ENCODE measurements around the gene RAB20. TPM values are rescaled to one million over a fixed set of nuclear protein-coding genes. Genes with fewer than 3 reads are reported as not detected.

The RAB20 gene
- total RNA-seq, 1 experiment from 2014 or later: 14.3 TPM

DNA sequence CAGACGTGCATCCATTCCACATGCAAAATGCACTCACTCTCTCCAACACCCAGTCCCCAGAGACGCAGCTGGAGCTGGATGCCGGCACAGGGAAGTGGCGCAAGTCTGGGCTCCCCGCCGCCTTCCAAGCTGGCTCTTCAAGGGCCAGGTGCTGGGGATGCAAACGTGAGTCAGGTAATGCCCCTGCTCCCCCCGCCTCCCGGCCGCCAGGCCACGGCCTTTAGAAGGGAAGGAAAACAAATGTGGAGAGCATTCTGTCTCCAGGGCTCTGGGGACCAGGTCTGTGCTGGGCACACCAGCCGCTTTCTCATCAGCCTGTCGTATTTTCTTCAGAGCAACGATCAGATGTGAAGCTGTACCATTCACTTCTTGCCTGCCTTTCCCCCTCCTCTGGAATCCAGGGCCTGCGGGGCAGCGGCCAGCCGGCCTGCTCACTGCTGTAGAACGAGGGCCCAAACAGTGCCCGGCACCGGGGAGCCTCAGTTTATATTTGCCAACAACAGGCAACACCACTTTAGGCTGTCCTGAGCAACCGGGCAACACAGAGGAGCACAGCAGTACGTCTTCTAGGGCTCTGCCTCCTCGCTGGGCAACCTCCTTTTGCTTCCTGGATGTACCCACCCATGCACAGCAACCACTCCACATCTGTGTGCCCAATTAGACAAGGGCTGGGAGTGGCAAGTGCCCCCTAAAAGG, 3.8 kb downstream of the RAB20 start:
- Mint-ChIP-seq H3K4me1 (peaks cover 34% of the 10 kb centered on the region), H3K9me3 (peaks cover 5% of the 10 kb centered on the region), H3K27ac (no peak overlapping the region), H3K36me3 (peaks cover 17% of the 10 kb centered on the region), H3K4me3 (no peak overlapping the region), H3K27me3 (ENCODE audit: low read depth) (peaks cover 13% of the 10 kb centered on the region)
- TF ChIP-seq, protein P1, sequence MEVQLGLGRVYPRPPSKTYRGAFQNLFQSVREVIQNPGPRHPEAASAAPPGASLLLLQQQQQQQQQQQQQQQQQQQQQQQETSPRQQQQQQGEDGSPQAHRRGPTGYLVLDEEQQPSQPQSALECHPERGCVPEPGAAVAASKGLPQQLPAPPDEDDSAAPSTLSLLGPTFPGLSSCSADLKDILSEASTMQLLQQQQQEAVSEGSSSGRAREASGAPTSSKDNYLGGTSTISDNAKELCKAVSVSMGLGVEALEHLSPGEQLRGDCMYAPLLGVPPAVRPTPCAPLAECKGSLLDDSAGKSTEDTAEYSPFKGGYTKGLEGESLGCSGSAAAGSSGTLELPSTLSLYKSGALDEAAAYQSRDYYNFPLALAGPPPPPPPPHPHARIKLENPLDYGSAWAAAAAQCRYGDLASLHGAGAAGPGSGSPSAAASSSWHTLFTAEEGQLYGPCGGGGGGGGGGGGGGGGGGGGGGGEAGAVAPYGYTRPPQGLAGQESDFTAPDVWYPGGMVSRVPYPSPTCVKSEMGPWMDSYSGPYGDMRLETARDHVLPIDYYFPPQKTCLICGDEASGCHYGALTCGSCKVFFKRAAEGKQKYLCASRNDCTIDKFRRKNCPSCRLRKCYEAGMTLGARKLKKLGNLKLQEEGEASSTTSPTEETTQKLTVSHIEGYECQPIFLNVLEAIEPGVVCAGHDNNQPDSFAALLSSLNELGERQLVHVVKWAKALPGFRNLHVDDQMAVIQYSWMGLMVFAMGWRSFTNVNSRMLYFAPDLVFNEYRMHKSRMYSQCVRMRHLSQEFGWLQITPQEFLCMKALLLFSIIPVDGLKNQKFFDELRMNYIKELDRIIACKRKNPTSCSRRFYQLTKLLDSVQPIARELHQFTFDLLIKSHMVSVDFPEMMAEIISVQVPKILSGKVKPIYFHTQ (CRISPR knock-in tag; IDR thresholded peaks at IDR 0.05): no peak
- TF ChIP-seq NFYB (CRISPR knock-in tag; conservative IDR thresholded peaks at IDR 0.05; ENCODE audit: low read depth) (no peak), FOXK1 (CRISPR knock-in tag; IDR thresholded peaks at IDR 0.05) (no peak), RORB (CRISPR knock-in tag; IDR thresholded peaks at IDR 0.05) (no peak), IRF2 (CRISPR knock-in tag; IDR thresholded peaks at IDR 0.05; ENCODE audit: borderline replicate concordance, low read depth) (no peak), NR2C2 (CRISPR knock-in tag; IDR thresholded peaks at IDR 0.05) (no peak), TP53 (CRISPR knock-in tag; IDR thresholded peaks at IDR 0.05) (no peak), FOXJ3 (CRISPR knock-in tag; IDR thresholded peaks at IDR 0.05; ENCODE audit: borderline replicate concordance) (no peak), CREB1 (CRISPR knock-in tag; IDR thresholded peaks at IDR 0.05) (no peak), ESRRA (CRISPR knock-in tag; IDR thresholded peaks at IDR 0.05; ENCODE audit: borderline replicate concordance) (no peak), RELA (CRISPR knock-in tag; IDR thresholded peaks at IDR 0.05; ENCODE audit: borderline replicate concordance) (no peak), ZNF219 (CRISPR knock-in tag; IDR thresholded peaks at IDR 0.05; ENCODE audit: borderline replicate concordance) (no peak)
- TF ChIP-seq, protein P2, sequence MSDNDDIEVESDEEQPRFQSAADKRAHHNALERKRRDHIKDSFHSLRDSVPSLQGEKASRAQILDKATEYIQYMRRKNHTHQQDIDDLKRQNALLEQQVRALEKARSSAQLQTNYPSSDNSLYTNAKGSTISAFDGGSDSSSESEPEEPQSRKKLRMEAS (CRISPR knock-in tag; IDR thresholded peaks at IDR 0.05): no peak
- TF ChIP-seq, protein P3, sequence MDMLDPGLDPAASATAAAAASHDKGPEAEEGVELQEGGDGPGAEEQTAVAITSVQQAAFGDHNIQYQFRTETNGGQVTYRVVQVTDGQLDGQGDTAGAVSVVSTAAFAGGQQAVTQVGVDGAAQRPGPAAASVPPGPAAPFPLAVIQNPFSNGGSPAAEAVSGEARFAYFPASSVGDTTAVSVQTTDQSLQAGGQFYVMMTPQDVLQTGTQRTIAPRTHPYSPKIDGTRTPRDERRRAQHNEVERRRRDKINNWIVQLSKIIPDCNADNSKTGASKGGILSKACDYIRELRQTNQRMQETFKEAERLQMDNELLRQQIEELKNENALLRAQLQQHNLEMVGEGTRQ (CRISPR knock-in tag; IDR thresholded peaks at IDR 0.05): no peak
- TF ChIP-seq, protein P4, sequence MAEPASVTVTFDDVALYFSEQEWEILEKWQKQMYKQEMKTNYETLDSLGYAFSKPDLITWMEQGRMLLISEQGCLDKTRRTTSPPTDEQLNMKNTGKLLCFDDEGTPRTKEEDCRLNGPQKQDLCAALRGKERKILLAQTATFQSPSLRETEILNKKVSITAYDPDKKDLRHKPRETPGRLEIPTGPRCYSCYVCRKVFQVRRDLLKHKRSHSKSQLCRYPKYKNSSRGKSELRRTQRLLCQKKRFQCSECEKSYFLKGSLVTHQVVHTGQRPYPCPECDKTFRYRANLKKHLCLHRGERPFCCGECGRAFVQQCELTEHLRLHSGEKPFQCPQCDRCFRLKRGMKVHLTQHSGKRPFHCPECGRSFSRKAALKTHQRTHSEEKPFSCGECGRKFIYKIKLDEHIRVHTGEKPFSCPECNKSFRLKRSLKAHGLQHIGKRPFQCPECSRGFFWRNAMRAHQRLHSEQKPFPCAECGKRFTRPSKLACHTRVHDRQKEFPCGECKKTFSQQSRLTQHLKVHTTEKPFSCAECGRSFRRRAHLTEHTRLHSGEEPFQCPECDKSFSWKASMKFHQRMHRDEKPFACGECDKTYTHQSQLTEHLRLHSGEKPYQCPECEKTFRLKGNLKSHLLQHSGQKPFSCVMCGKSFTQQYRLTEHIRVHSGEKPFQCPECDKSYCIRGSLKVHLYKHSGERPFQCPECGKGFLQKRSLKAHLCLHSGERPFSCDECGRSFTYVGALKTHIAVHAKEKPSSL (CRISPR knock-in tag; conservative IDR thresholded peaks at IDR 0.05): no peak
- TF ChIP-seq, protein P5, sequence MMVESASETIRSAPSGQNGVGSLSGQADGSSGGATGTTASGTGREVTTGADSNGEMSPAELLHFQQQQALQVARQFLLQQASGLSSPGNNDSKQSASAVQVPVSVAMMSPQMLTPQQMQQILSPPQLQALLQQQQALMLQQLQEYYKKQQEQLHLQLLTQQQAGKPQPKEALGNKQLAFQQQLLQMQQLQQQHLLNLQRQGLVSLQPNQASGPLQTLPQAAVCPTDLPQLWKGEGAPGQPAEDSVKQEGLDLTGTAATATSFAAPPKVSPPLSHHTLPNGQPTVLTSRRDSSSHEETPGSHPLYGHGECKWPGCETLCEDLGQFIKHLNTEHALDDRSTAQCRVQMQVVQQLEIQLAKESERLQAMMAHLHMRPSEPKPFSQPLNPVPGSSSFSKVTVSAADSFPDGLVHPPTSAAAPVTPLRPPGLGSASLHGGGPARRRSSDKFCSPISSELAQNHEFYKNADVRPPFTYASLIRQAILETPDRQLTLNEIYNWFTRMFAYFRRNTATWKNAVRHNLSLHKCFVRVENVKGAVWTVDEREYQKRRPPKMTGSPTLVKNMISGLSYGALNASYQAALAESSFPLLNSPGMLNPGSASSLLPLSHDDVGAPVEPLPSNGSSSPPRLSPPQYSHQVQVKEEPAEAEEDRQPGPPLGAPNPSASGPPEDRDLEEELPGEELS (CRISPR knock-in tag; IDR thresholded peaks at IDR 0.05): no peak
- ChIA-PET POLR2A (no interaction called here), CTCF (interaction anchor here (0.6 to 0.7 kb wide), 2 partner anchors 9 to 871 kb away, joined by 3 to 4 read pairs; no protein-coding TSS in a partner anchor)
- ATAC-seq (no peak), DNase-seq (ENCODE audit: low spot score) (no peak)

DNA sequence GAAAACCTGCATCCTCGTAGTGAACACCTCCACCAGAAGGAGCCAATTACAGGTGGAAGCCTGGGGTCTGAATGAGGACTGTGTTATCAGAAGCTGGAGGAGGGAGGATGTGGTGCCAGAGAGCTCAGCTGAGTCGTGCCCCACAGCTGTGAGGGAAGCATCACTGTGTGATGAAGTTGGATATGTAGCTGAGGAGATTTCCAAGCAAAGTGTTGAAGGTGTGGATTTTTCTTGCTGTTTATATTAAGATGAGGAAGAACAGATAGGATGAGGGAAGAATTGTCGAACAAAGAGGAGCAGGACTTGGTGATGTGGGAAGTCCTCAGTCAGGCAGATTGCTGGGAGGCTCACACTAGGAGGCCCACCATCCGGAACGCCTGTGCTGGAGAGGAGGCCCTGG, 4.4 kb downstream of the RAB20 start:
- DNase-seq (ENCODE audit: low spot score) (no peak), ATAC-seq (no peak)
- Mint-ChIP-seq H3K9me3 (peaks cover 5% of the 10 kb centered on the region), H3K4me1 (peaks cover 30% of the 10 kb centered on the region), H3K27me3 (ENCODE audit: low read depth) (peaks cover 8% of the 10 kb centered on the region), H3K4me3 (no peak overlapping the region), H3K36me3 (peaks cover 17% of the 10 kb centered on the region), H3K27ac (peak overlapping the region; percentile 16; the same call in 1 of the 2 replicates)
- ChIA-PET CTCF (interaction anchor here (0.6 to 0.7 kb wide), 2 partner anchors 8 to 872 kb away, joined by 3 to 4 read pairs; no protein-coding TSS in a partner anchor), POLR2A (no interaction called here)
- TF ChIP-seq JUN (CRISPR knock-in tag; IDR thresholded peaks at IDR 0.05): no peak
- TF ChIP-seq, protein P6, sequence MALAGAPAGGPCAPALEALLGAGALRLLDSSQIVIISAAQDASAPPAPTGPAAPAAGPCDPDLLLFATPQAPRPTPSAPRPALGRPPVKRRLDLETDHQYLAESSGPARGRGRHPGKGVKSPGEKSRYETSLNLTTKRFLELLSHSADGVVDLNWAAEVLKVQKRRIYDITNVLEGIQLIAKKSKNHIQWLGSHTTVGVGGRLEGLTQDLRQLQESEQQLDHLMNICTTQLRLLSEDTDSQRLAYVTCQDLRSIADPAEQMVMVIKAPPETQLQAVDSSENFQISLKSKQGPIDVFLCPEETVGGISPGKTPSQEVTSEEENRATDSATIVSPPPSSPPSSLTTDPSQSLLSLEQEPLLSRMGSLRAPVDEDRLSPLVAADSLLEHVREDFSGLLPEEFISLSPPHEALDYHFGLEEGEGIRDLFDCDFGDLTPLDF (CRISPR knock-in tag; IDR thresholded peaks at IDR 0.05): no peak
- TF ChIP-seq, protein P7, sequence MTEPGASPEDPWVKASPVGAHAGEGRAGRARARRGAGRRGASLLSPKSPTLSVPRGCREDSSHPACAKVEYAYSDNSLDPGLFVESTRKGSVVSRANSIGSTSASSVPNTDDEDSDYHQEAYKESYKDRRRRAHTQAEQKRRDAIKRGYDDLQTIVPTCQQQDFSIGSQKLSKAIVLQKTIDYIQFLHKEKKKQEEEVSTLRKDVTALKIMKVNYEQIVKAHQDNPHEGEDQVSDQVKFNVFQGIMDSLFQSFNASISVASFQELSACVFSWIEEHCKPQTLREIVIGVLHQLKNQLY (CRISPR knock-in tag; IDR thresholded peaks at IDR 0.05): no peak
- TF ChIP-seq, protein P2 (CRISPR knock-in tag; IDR thresholded peaks at IDR 0.05): no peak
- TF ChIP-seq, protein P8, sequence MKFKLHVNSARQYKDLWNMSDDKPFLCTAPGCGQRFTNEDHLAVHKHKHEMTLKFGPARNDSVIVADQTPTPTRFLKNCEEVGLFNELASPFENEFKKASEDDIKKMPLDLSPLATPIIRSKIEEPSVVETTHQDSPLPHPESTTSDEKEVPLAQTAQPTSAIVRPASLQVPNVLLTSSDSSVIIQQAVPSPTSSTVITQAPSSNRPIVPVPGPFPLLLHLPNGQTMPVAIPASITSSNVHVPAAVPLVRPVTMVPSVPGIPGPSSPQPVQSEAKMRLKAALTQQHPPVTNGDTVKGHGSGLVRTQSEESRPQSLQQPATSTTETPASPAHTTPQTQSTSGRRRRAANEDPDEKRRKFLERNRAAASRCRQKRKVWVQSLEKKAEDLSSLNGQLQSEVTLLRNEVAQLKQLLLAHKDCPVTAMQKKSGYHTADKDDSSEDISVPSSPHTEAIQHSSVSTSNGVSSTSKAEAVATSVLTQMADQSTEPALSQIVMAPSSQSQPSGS (CRISPR knock-in tag; IDR thresholded peaks at IDR 0.05; ENCODE audit: borderline replicate concordance, low read depth): no peak
